Measurements from ENCODE around the gene TSPAN33. TPM values are rescaled to one million over a fixed set of nuclear protein-coding genes. Genes with fewer than 3 reads are reported as not detected.

The TSPAN33 gene
- total and polyA plus RNA-seq, 9 of the 15 experiments (the other 6 are each of a cell fraction or from before 2014, with no cell fraction given): 0.03 to 1.5 (median 0.23) TPM; not detected in 2

GRCh38 chr7:129150199-129150996, 5.9 kb downstream of the TSPAN33 start (continued):
- no peak for TF ChIP-seq BCLAF1 (IDR thresholded peaks at IDR 0.05; ENCODE audit: borderline replicate concordance in 1 of 2, control insufficient read depth in 1 of 2, low read depth in 2 of 2, low read length in 1 of 2)
- peak; percentile 94 for TF ChIP-seq ZNF766 (CRISPR knock-in tag; conservative IDR thresholded peaks at IDR 0.05)
- no peak for TF ChIP-seq ZBTB26 (CRISPR knock-in tag; IDR thresholded peaks at IDR 0.05)
- no peak for TF ChIP-seq ZNF12 (CRISPR knock-in tag; IDR thresholded peaks at IDR 0.05)
- 0 out of 4 replicates have a peak, but pooled peaks of 1 of the 2 experiments have one; percentile 28 for TF ChIP-seq UBTF (IDR thresholded peaks at IDR 0.05; ENCODE audit: borderline replicate concordance in 1 of 2, low read depth in 2 of 2, low read length in 2 of 2)
- TF ChIP-seq ZC3H8 (IDR thresholded peaks at IDR 0.05): no peak
- TF ChIP-seq GTF2B (IDR thresholded peaks at IDR 0.05; ENCODE audit: extremely low read depth, insufficient read length): no peak
- no peak for TF ChIP-seq FOXP1 (CRISPR knock-in tag; IDR thresholded peaks at IDR 0.05)
- TF ChIP-seq POLR2G (IDR thresholded peaks at IDR 0.05; ENCODE audit: low read depth, low read length): no peak
- no peak for TF ChIP-seq HDGF (IDR thresholded peaks at IDR 0.05)
- TF ChIP-seq ZFP1 (CRISPR knock-in tag; IDR thresholded peaks at IDR 0.05): 0 out of 2 replicates have a peak, but pooled peaks have one; percentile 33
- peak in 1 of 2 experiments; percentile 72 for TF ChIP-seq AFF1 (IDR thresholded peaks at IDR 0.05; ENCODE audit: low read depth in 1 of 2, partially characterized antibody in 2 of 2)
- no peak; the same call in none of the 2 replicates for TF ChIP-seq C11orf30 (IDR thresholded peaks at IDR 0.05; ENCODE audit: low read depth)
- TF ChIP-seq TGIF2 (CRISPR knock-in tag; IDR thresholded peaks at IDR 0.05): no peak

Data from K562 (cell line).